Measurements from ENCODE around the gene ZSWIM6.

GRCh38 chr5:61491861-61492260 is 159.8 kb downstream of the ZSWIM6 start:
- TF ChIP-seq CTCF (IDR thresholded peaks at IDR 0.05) (no peak), ZFX (IDR thresholded peaks at IDR 0.05; ENCODE audit: borderline replicate concordance) (no peak)

All from 22Rv1 (cell line).